Mucosa of descending colon (tissue), 3 donors: ENCODE results near the gene MAP3K5. TPM values are rescaled to one million over a fixed set of nuclear protein-coding genes. Genes with fewer than 3 reads are reported as not detected.

Experiments used
- ATAC-seq: fragments of 200-7000 bp; cut with Tn5 transposase; one replicate; pipeline ENCODE4 v1.9.1; 2020; ENCODE audit warnings: mild to moderate bottlenecking, moderate library complexity
- DNase-seq, 3 donors: peaks; one replicate each; pipeline ENCODE4 v3.0.0-alpha.2; 2020
- H3K36me3 ChIP-seq: fragments of 200-600 bp; one replicate; pipeline ENCODE4 v1.8.0; 2021; ENCODE audit warnings: low read depth, mild to moderate bottlenecking
- H3K4me1 ChIP-seq: fragments of 200-600 bp; one replicate; pipeline ENCODE4 v1.8.0; 2021; ENCODE audit warnings: low read depth, mild to moderate bottlenecking
- H3K4me3 ChIP-seq: fragments of 200-600 bp; one replicate; pipeline ENCODE4 v1.8.0; 2021; ENCODE audit warnings: mild to moderate bottlenecking
- H3K9me3 ChIP-seq: fragments of 200-600 bp; one replicate; pipeline ENCODE4 v1.8.0; 2021; ENCODE audit warnings: mild to moderate bottlenecking
- CTCF ChIP-seq: fragments of 200-600 bp; IDR thresholded peaks from one replicate; pipeline ENCODE4 v1.8.0; 2022; ENCODE audit warnings: antibody characterized with exemption, mild to moderate bottlenecking
- intact Hi-C, 2 donors: fragments of 100-400 bp; cut with DNase I in 1 of 2; cut with micrococcal nuclease in 1 of 2; formaldehyde crosslinking; loops; one replicate each; pipeline versions ENCODE4 v1.11.0 to v1.11.1; 2022; cut with DNase I, micrococcal nuclease
- long read RNA-seq, 2 donors: library from polyadenylated mRNA; unstranded; transcript quantifications; one replicate each; pipeline ENCODE4 v2.0.0, GENCODE V29; 2019 to 2021
- total RNA-seq, 3 donors: library from RNA; stranded (reverse); fragmentation: NEBNext Ultra II Directional in 2 of 3; extraction: Animal tissue kit (Norgen Biotek cat#: 25700) in 2 of 3; gene quantifications; one replicate each; pipeline versions ENCODE4 v1.2.1 to v1.2.4, GENCODE V29; 2021 to 2023
- donor health status: DM: no; HTN: no; CAD: no; lungs with moderate emphysema.
- donor health status: DM: no; HTN: no; CAD: no.
- donor health status: DM: no; HTN: yes; CAD: no.

The MAP3K5 gene
- total RNA-seq: 10 to 100 TPM; 12.6 to 18.2 (median 16.3) TPM
- long read RNA-seq, donor 1, full-length matches to known transcripts: 6 of 12 reads
- long read RNA-seq, donor 1, partial matches to known transcripts: 2 of 12 reads
- long read RNA-seq, donor 1, other reads (novel, unspliced or antisense): 4 of 12 reads
- long read RNA-seq, donor 2, partial matches to known transcripts: 1 of 6 reads
- long read RNA-seq, donor 2, other reads (novel, unspliced or antisense): 5 of 6 reads

GRCh38 chr6:136792410-136793262 lies at the start of gene MAP3K5:
Gene MAP3K5, minus strand, starts transcription at chr6:136792477. Its CDS starts 320 bp downstream, at chr6:136792157.
- intact Hi-C loops: loop anchor here (2.0 to 5.0 kb wide), 3 partner anchors 148 to 210 kb away; no protein-coding TSS in a partner anchor
- Histone ChIP-seq H3K36me3 (no peaks in the 10 kb centered on the region), H3K9me3 (no peaks in the 10 kb centered on the region), H3K4me3 (peak within 1 kb of the TSS; percentile 77), H3K4me1 (peaks cover 13% of the 10 kb centered on the region)
- TF ChIP-seq CTCF: peak; percentile 81
- DNase-seq (peak; percentile 96 to 97 (median 97)), ATAC-seq (peak; percentile 92)

- no peaks in the 10 kb centered on the region for H3K36me3 ChIP-seq
- intact Hi-C loops: no loop called here
- no peak overlapping the region for H3K4me3 ChIP-seq
- TF ChIP-seq CTCF: no peak
- DNase-seq: no peak
- no peaks in the 10 kb centered on the region for H3K4me1 ChIP-seq
- H3K9me3 ChIP-seq: no peaks in the 10 kb centered on the region
- ATAC-seq: no peak
Measured at GRCh38 chr6:136840276-136841001, 48.2 kb upstream of the MAP3K5 start.

- Histone ChIP-seq H3K36me3 (no peaks in the 10 kb centered on the region), H3K4me1 (no peaks in the 10 kb centered on the region), H3K9me3 (peaks cover 15% of the 10 kb centered on the region), H3K4me3 (no peak overlapping the region)
- TF ChIP-seq CTCF: no peak
- ATAC-seq (no peak), DNase-seq (no peak)
- intact Hi-C loops: no loop called here
Measured at GRCh38 chr6:136831873-136832562, 39.7 kb upstream of the MAP3K5 start.

- H3K36me3 ChIP-seq: no peaks in the 10 kb centered on the region
- peaks cover 2% of the 10 kb centered on the region for H3K9me3 ChIP-seq
- intact Hi-C loops: no loop called here
- DNase-seq (no peak), ATAC-seq (no peak)
- TF ChIP-seq CTCF: no peak
- peaks cover 12% of the 10 kb centered on the region for H3K4me1 ChIP-seq
- H3K4me3 ChIP-seq: no peak overlapping the region
Measured at GRCh38 chr6:136826216-136826615, 33.9 kb upstream of the MAP3K5 start.

GRCh38 chr6:136823128-136823660 lies 30.9 kb upstream of the MAP3K5 start:
- ATAC-seq: no peak
- intact Hi-C loops: no loop called here
- Histone ChIP-seq H3K36me3 (no peaks in the 10 kb centered on the region), H3K4me3 (peak overlapping the region; percentile 71), H3K4me1 (peaks cover 12% of the 10 kb centered on the region), H3K9me3 (no peaks in the 10 kb centered on the region)
- no peak for TF ChIP-seq CTCF
- peak in 2 of 3 donors; percentile 44 to 45 for DNase-seq
